ENCODE results near the gene MAPKAP1. TPM values are rescaled to one million over a fixed set of nuclear protein-coding genes. Genes with fewer than 3 reads are reported as not detected.

MAPKAP1 gene
- total and polyA plus RNA-seq, 2 of the 13 experiments (the other 11 are each of a cell fraction or from before 2014, with no cell fraction given) = 45.0 to 64.3 TPM

GRCh38 chr9:125655691-125656410 is 51.2 kb downstream of the MAPKAP1 start:
- ATAC-seq (no peak), FAIRE-seq (no peak), DNase-seq (ENCODE audit: low spot score) (no peak)
- Histone ChIP-seq H3K9me3 (ENCODE audit: low read length) (no peaks in the 10 kb centered on the region), H3K27ac (ENCODE audit: extremely low read length, insufficient read depth, low read length) (no peak overlapping the region), H3K36me3 (replicated peaks in 1 of 2; ENCODE audit: control insufficient read depth in 1 of 2, insufficient read depth in 2 of 2, low read length in 2 of 2) (no peaks in the 10 kb centered on the region; a peak in 1 of 5 replicates), H4K20me1 (ENCODE audit: insufficient read depth, low read length) (no peaks in the 10 kb centered on the region), H3K4me3 (replicated peaks in 1 of 3; ENCODE audit: insufficient read depth in 1 of 3, low read depth in 2 of 3, low read length in 3 of 3) (no peak overlapping the region), H2AFZ (ENCODE audit: low read length) (no peak overlapping the region), H3K4me1 (ENCODE audit: insufficient read depth, low read length) (no peaks in the 10 kb centered on the region), H3K9ac (ENCODE audit: insufficient read depth, low read depth, low read length) (no peak overlapping the region), H3K79me2 (ENCODE audit: insufficient read depth, low read length) (no peaks in the 10 kb centered on the region), H3K27me3 (ENCODE audit: control insufficient read depth in 1 of 2, insufficient read depth in 2 of 2, low read length in 2 of 2) (no peaks in the 10 kb centered on the region), H3K4me2 (ENCODE audit: low read depth, low read length) (no peak overlapping the region)
- in situ Hi-C loops (cut with HindIII; ENCODE audit: extremely low pct_ligation_motif_present, low pct_unique_long_range_greater_than_20kb) (no loop called here), intact Hi-C loops (cut with micrococcal nuclease; ENCODE audit: unreplicated experiment) (loop anchor here (10.0 kb wide), 1 partner anchor 49 kb away; the partner anchor contains the start of gene MAPKAP1)
- ChIA-PET POLR2A (no interaction called here), CTCF (ENCODE audit: low intra/inter-chr PET ratio, low total read pairs) (no interaction called here)
- TF ChIP-seq MTERF4 (CRISPR knock-in tag; IDR thresholded peaks at IDR 0.05) (no peak), ZNF572 (CRISPR knock-in tag; IDR thresholded peaks at IDR 0.05) (no peak), ZMYM2 (CRISPR knock-in tag; IDR thresholded peaks at IDR 0.05) (no peak), TFDP2 (CRISPR knock-in tag; IDR thresholded peaks at IDR 0.05) (no peak), FUBP1 (CRISPR knock-in tag; IDR thresholded peaks at IDR 0.05; ENCODE audit: borderline replicate concordance) (no peak), ZNF619 (CRISPR knock-in tag; IDR thresholded peaks at IDR 0.05) (no peak), ZBTB44 (CRISPR knock-in tag; IDR thresholded peaks at IDR 0.05) (no peak), MEIS2 (CRISPR knock-in tag; IDR thresholded peaks at IDR 0.05) (no peak), ZNF616 (CRISPR knock-in tag; IDR thresholded peaks at IDR 0.05; ENCODE audit: low read depth) (no peak), RFXANK (CRISPR knock-in tag; IDR thresholded peaks at IDR 0.05) (no peak), ZNF577 (CRISPR knock-in tag; IDR thresholded peaks at IDR 0.05; ENCODE audit: borderline replicate concordance, low read depth) (no peak), GFI1 (CRISPR knock-in tag; IDR thresholded peaks at IDR 0.05; ENCODE audit: borderline replicate concordance) (no peak), ZNF775 (CRISPR knock-in tag; IDR thresholded peaks at IDR 0.05; ENCODE audit: borderline replicate concordance) (no peak)
- BruUV-seq (replicated peaks) = no TSS peak
- WGBS (ENCODE audit: low lambda C conversion rate) = 96% methylated on average over 5 of the region's 5 CpGs

All from HepG2 (cell line).